Measurements from ENCODE around the gene MICAL2.

The MICAL2 gene

GRCh38 chr11:12278766-12279671, 168.6 kb downstream of the MICAL2 start:
- peaks cover 0 to 4% (median 0%) of the 10 kb centered on the region in 5 donors for H3K4me1 ChIP-seq (ENCODE audit: control insufficient read depth in 5 of 5, insufficient read depth in 5 of 5, low read length in 5 of 5)
- peaks cover 0 to 4% (median 0%) of the 10 kb centered on the region in 5 donors for H3K27me3 ChIP-seq (ENCODE audit: control insufficient read depth in 5 of 5, insufficient read depth in 4 of 5, low read length in 5 of 5)
- no peaks in the 10 kb centered on the region for H3K36me3 ChIP-seq (ENCODE audit: control insufficient read depth in 5 of 5, insufficient read depth in 5 of 5, low read length in 5 of 5)
- H3K9ac ChIP-seq (ENCODE audit: low read length in 5 of 5): no peak overlapping the region
- H3K4me3 ChIP-seq (ENCODE audit: low read depth in 1 of 5, low read length in 5 of 5): no peak overlapping the region
- no peaks in the 10 kb centered on the region for H3K9me3 ChIP-seq (ENCODE audit: control insufficient read depth in 5 of 5, low read length in 5 of 5)
- no peak overlapping the region for H3K27ac ChIP-seq (ENCODE audit: low read depth, low read length)

- H3K27ac ChIP-seq (ENCODE audit: low read depth, low read length): no peak overlapping the region
Observed at GRCh38 chr11:12279672-12280108, 169.3 kb downstream of the MICAL2 start.

GRCh38 chr11:12280199-12280837, 169.9 kb downstream of the MICAL2 start:
- Histone ChIP-seq H3K9ac (ENCODE audit: low read length in 5 of 5) (no peak overlapping the region), H3K36me3 (ENCODE audit: control insufficient read depth in 5 of 5, insufficient read depth in 5 of 5, low read length in 5 of 5) (no peaks in the 10 kb centered on the region), H3K9me3 (ENCODE audit: control insufficient read depth in 5 of 5, low read length in 5 of 5) (no peaks in the 10 kb centered on the region), H3K4me1 (ENCODE audit: control insufficient read depth in 5 of 5, insufficient read depth in 5 of 5, low read length in 5 of 5) (peaks cover 0 to 4% (median 2%) of the 10 kb centered on the region in 5 donors), H3K4me3 (ENCODE audit: low read depth in 1 of 5, low read length in 5 of 5) (no peak overlapping the region), H3K27me3 (ENCODE audit: control insufficient read depth in 5 of 5, insufficient read depth in 4 of 5, low read length in 5 of 5) (peaks cover 0 to 4% (median 0%) of the 10 kb centered on the region in 5 donors), H3K27ac (ENCODE audit: low read depth, low read length) (no peak overlapping the region)

More at GRCh38 chr11:12279672-12280108, 169.3 kb downstream of the MICAL2 start:
- no peaks in the 10 kb centered on the region for H3K9me3 ChIP-seq (ENCODE audit: control insufficient read depth in 5 of 5, low read length in 5 of 5)
- H3K4me1 ChIP-seq (ENCODE audit: control insufficient read depth in 5 of 5, insufficient read depth in 5 of 5, low read length in 5 of 5): peaks cover 0 to 4% (median 2%) of the 10 kb centered on the region in 5 donors
- H3K36me3 ChIP-seq (ENCODE audit: control insufficient read depth in 5 of 5, insufficient read depth in 5 of 5, low read length in 5 of 5): no peaks in the 10 kb centered on the region
- H3K9ac ChIP-seq (ENCODE audit: low read length in 5 of 5): no peak overlapping the region
- peaks cover 0 to 4% (median 0%) of the 10 kb centered on the region in 5 donors for H3K27me3 ChIP-seq (ENCODE audit: control insufficient read depth in 5 of 5, insufficient read depth in 4 of 5, low read length in 5 of 5)
- no peak overlapping the region for H3K4me3 ChIP-seq (ENCODE audit: low read depth in 1 of 5, low read length in 5 of 5)

GRCh38 chr11:12280838-12281565, 170.6 kb downstream of the MICAL2 start:
- no peak overlapping the region for H3K27ac ChIP-seq (ENCODE audit: low read depth, low read length)
- H3K9me3 ChIP-seq (ENCODE audit: control insufficient read depth in 5 of 5, low read length in 5 of 5): no peaks in the 10 kb centered on the region
- H3K4me1 ChIP-seq (ENCODE audit: control insufficient read depth in 5 of 5, insufficient read depth in 5 of 5, low read length in 5 of 5): peaks cover 0 to 7% (median 2%) of the 10 kb centered on the region in 5 donors
- H3K27me3 ChIP-seq (ENCODE audit: control insufficient read depth in 5 of 5, insufficient read depth in 4 of 5, low read length in 5 of 5): peaks cover 0 to 4% (median 0%) of the 10 kb centered on the region in 5 donors
- H3K36me3 ChIP-seq (ENCODE audit: control insufficient read depth in 5 of 5, insufficient read depth in 5 of 5, low read length in 5 of 5): no peaks in the 10 kb centered on the region
- H3K9ac ChIP-seq (ENCODE audit: low read length in 5 of 5): no peak overlapping the region
- H3K4me3 ChIP-seq (ENCODE audit: low read depth in 1 of 5, low read length in 5 of 5): no peak overlapping the region

DNA sequence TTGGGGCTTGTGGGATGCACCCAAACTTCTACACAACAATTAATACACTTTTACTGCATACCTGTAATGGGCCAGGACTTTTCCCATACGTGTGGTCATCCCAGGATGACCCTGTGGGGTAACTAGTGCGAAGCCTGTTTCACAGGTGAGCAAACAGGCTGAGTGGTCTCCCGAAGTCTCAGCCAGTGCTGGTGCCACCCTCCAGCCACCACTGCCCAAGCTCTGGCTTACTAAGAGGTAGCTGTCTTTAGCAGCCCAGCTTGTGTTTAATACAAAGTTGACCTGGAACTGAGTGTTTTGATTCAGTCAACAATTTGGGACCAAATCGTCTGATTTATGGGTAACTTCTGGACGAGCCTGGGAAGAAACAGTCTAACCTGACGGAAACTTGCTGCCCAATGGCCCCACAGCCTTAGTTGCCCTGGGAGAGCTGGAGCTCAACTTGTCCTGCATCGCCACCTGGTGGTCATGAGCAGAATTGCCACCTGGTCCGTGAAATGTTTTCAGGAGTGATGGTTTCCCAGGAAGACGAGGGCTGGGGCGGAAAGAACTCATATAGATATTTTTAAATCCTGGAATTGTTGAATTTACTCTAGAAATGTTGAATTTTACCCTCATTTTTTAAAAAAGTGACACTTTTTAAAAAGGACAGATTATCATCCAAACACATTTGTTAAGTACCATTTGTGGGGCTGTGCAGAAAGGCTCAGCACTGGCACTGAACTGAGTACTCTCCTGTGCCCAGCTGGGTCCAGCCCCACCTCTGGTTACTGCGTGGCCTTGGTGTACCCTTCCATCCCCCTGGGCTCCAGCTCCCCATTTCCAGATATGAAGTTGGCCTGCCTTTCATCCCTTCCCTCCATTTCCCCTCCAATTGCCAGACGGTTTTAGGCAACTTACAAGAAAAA, 171.4 kb downstream of the MICAL2 start:
- Histone ChIP-seq H3K9ac (ENCODE audit: low read length in 5 of 5) (no peak overlapping the region), H3K4me1 (ENCODE audit: control insufficient read depth in 5 of 5, insufficient read depth in 5 of 5, low read length in 5 of 5) (peaks cover 2 to 13% (median 4%) of the 10 kb centered on the region in 5 donors), H3K27me3 (ENCODE audit: control insufficient read depth in 5 of 5, insufficient read depth in 4 of 5, low read length in 5 of 5) (peaks cover 0 to 4% (median 0%) of the 10 kb centered on the region in 5 donors), H3K27ac (ENCODE audit: low read depth, low read length) (no peak overlapping the region), H3K36me3 (ENCODE audit: control insufficient read depth in 5 of 5, insufficient read depth in 5 of 5, low read length in 5 of 5) (no peaks in the 10 kb centered on the region), H3K4me3 (ENCODE audit: low read depth in 1 of 5, low read length in 5 of 5) (no peak overlapping the region), H3K9me3 (ENCODE audit: control insufficient read depth in 5 of 5, low read length in 5 of 5) (no peaks in the 10 kb centered on the region)

GRCh38 chr11:12282676-12283075, 172.3 kb downstream of the MICAL2 start:
- Histone ChIP-seq H3K9ac (ENCODE audit: low read length in 5 of 5) (no peak overlapping the region), H3K27me3 (ENCODE audit: control insufficient read depth in 5 of 5, insufficient read depth in 4 of 5, low read length in 5 of 5) (peaks cover 0 to 4% (median 0%) of the 10 kb centered on the region in 5 donors), H3K27ac (ENCODE audit: low read depth, low read length) (no peak overlapping the region)

DNA sequence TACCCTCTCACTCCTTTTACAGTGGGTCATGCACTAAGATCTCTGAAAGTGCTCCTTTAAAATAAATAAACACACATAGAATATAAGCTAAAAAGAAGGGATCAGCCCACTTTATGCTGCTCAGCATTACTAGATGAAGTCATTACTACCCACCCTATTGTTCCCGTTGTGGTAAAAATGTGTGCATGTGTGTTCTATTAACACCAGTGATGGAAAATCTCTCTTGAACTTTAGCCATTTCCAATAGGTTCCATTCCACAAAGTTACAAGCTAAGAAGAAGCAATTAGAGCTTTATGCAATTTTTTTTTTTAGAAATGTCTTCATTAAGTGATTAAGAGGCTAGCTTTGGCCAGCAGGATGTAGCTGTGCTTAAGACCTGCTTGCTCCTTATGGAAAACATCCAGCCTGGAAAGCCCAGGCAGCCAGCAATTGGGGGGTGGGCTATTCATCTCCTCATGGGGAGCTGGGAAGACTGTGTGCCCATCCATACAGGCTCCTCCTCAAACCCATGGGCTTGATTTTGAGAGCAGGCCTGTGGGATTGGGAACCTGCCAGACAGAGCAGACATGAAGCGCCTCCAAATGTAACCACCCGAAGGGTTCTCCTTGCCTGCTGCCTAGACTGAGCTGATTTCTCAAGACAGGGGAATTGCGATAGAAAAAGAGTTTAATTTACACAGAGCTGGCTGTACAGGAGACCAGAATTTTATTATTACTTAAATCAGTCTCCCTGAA, 174.1 kb downstream of the MICAL2 start:
- Histone ChIP-seq H3K27me3 (ENCODE audit: control insufficient read depth in 5 of 5, insufficient read depth in 4 of 5, low read length in 5 of 5) (peaks cover 0 to 4% (median 0%) of the 10 kb centered on the region in 5 donors), H3K36me3 (ENCODE audit: control insufficient read depth in 5 of 5, insufficient read depth in 5 of 5, low read length in 5 of 5) (no peaks in the 10 kb centered on the region), H3K9me3 (ENCODE audit: control insufficient read depth in 5 of 5, low read length in 5 of 5) (no peaks in the 10 kb centered on the region), H3K4me3 (ENCODE audit: low read depth in 1 of 5, low read length in 5 of 5) (no peak overlapping the region), H3K9ac (ENCODE audit: low read length in 5 of 5) (no peak overlapping the region), H3K27ac (ENCODE audit: low read depth, low read length) (no peak overlapping the region), H3K4me1 (ENCODE audit: control insufficient read depth in 5 of 5, insufficient read depth in 5 of 5, low read length in 5 of 5) (peaks cover 9 to 30% (median 22%) of the 10 kb centered on the region in 5 donors)

More at GRCh38 chr11:12282676-12283075, 172.3 kb downstream of the MICAL2 start:
- no peak overlapping the region for H3K4me3 ChIP-seq (ENCODE audit: low read depth in 1 of 5, low read length in 5 of 5)
- peaks cover 6 to 21% (median 11%) of the 10 kb centered on the region in 5 donors for H3K4me1 ChIP-seq (ENCODE audit: control insufficient read depth in 5 of 5, insufficient read depth in 5 of 5, low read length in 5 of 5)
- no peaks in the 10 kb centered on the region for H3K9me3 ChIP-seq (ENCODE audit: control insufficient read depth in 5 of 5, low read length in 5 of 5)
- no peaks in the 10 kb centered on the region for H3K36me3 ChIP-seq (ENCODE audit: control insufficient read depth in 5 of 5, insufficient read depth in 5 of 5, low read length in 5 of 5)

DNA sequence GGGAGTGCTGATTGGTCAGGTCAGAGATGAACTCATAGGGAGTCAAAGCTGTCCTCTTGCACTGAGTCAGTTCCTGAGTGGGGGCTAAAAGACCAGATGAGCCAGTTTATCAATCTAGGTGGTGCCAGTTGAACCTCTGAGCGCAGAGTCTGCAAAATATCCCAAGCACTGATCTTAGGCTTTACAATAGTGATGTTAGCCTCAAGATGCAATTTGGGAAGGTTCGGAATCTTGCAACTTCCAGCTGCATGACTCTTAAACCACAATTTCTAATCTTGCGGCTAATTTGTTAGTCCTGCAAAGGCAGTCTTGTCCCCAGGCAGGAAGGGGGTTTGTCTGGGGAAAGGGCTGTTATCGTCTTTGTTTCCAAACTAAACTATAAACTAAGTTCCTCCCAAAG, 174.7 kb downstream of the MICAL2 start:
- H3K27ac ChIP-seq (ENCODE audit: low read depth, low read length): no peak overlapping the region
- no peaks in the 10 kb centered on the region for H3K36me3 ChIP-seq (ENCODE audit: control insufficient read depth in 5 of 5, insufficient read depth in 5 of 5, low read length in 5 of 5)
- H3K4me1 ChIP-seq (ENCODE audit: control insufficient read depth in 5 of 5, insufficient read depth in 5 of 5, low read length in 5 of 5): peaks cover 9 to 32% (median 22%) of the 10 kb centered on the region in 5 donors
- H3K9ac ChIP-seq (ENCODE audit: low read length in 5 of 5): no peak overlapping the region
- H3K27me3 ChIP-seq (ENCODE audit: control insufficient read depth in 5 of 5, insufficient read depth in 4 of 5, low read length in 5 of 5): peaks cover 0 to 4% (median 0%) of the 10 kb centered on the region in 5 donors
- H3K9me3 ChIP-seq (ENCODE audit: control insufficient read depth in 5 of 5, low read length in 5 of 5): no peaks in the 10 kb centered on the region
- no peak overlapping the region for H3K4me3 ChIP-seq (ENCODE audit: low read depth in 1 of 5, low read length in 5 of 5)

All from subcutaneous abdominal adipose tissue (tissue), 5 donors.